Stomach (tissue), 4 donors: ENCODE results near the gene ZBTB46.

Experiments used
- CTCF ChIP-seq, 7 experiments: fragments of 450-650 bp in 4 of 7; fragments of 200-600 bp in 3 of 7; sonication (generic) in 3 of 7; IDR thresholded peaks; one replicate each; pipeline ENCODE4 v1.5.1; 2016 to 2019; ENCODE audit warnings: antibody characterized with exemption in 7 of 7, control low read depth in 2 of 7, mild to moderate bottlenecking in 1 of 7
- EP300 ChIP-seq: sonication (generic); formaldehyde crosslinking; IDR thresholded peaks from one replicate; pipeline ENCODE4 v1.6.1; 2017; ENCODE audit warnings: antibody characterized with exemption
- POLR2A ChIP-seq, 4 donors: fragments of 450-650 bp; IDR thresholded peaks; one replicate each; pipeline ENCODE4 v1.6.1; 2016; ENCODE audit warnings: antibody characterized with exemption in 4 of 4, control low read depth in 2 of 4, mild to moderate bottlenecking in 1 of 4, moderate library complexity in 1 of 4

GRCh38 chr20:63706027-63706695 lies 124.9 kb downstream of the ZBTB46 start:
- no peak for TF ChIP-seq CTCF (IDR thresholded peaks at IDR 0.05)
- TF ChIP-seq POLR2A (IDR thresholded peaks at IDR 0.05) = no peak
- TF ChIP-seq EP300 = no peak
